CD4-positive, alpha-beta T cell (primary cell): ENCODE results near the gene F7. TPM values are rescaled to one million over a fixed set of nuclear protein-coding genes. Genes with fewer than 3 reads are reported as not detected.

Experiments used
- ATAC-seq: fragments of 200-7000 bp; cut with Tn5 transposase; one replicate; pipeline ENCODE4 v1.10.0; 2022; ENCODE audit warnings: mild to moderate bottlenecking; ENCODE audit not compliant: poor library complexity
- CTCF ChIA-PET: fragments of 350-600 bp; sonication (Branson Sonifier 250); formaldehyde crosslinking; loops from one replicate; lab custom pipeline; 2021; ENCODE audit warnings: antibody characterized with exemption, inconsistent platforms; lab: Charles Lee
- POLR2A ChIA-PET: fragments of 350-600 bp; sonication (Branson Sonifier 250); formaldehyde crosslinking; loops from one replicate; lab custom pipeline; 2021; ENCODE audit warnings: antibody characterized with exemption, inconsistent platforms; lab: Charles Lee
- DNase-seq, 14 experiments: peaks; one replicate each; pipeline ENCODE4 v3.0.0-alpha.2; 2013 to 2020; ENCODE audit warnings: mixed read lengths in 2 of 14
- H3K27ac ChIP-seq, 2 donors: one replicate each; pipeline versions ENCODE4 v1.5.1 to v1.7.0; 2013; ENCODE audit warnings: low read length in 2 of 2, low read depth in 1 of 2, mild to moderate bottlenecking in 1 of 2
- H3K27me3 ChIP-seq, 2 experiments: 1 replicate in 1 of 2; 2 replicates in 1 of 2; pipeline versions ENCODE4 v1.6.1 to v1.7.0; 2013; ENCODE audit warnings: low read length in 2 of 2, control low read depth in 1 of 2, mild to moderate bottlenecking in 1 of 2, moderate library complexity in 1 of 2; ENCODE audit not compliant: insufficient read depth in 2 of 2, control insufficient read depth in 1 of 2
- H3K36me3 ChIP-seq: one replicate; pipeline ENCODE4 v1.6.1; 2013; ENCODE audit warnings: low read length, control low read depth; ENCODE audit not compliant: insufficient read depth
- H3K4me1 ChIP-seq: one replicate; pipeline ENCODE4 v1.6.1; 2013; ENCODE audit warnings: low read length, control low read depth; ENCODE audit not compliant: insufficient read depth
- H3K4me3 ChIP-seq: one replicate; pipeline ENCODE4 v1.5.1; 2013; ENCODE audit warnings: mild to moderate bottlenecking, low read length, moderate library complexity
- H3K9me3 ChIP-seq, 2 experiments: 1 replicate in 1 of 2; 2 replicates in 1 of 2; pipeline versions ENCODE4 v1.6.1 to v1.7.0; 2013; ENCODE audit warnings: low read length in 2 of 2, mild to moderate bottlenecking in 2 of 2, control low read depth in 1 of 2, moderate library complexity in 1 of 2; ENCODE audit not compliant: control insufficient read depth in 1 of 2, insufficient read depth in 1 of 2
- H3K27ac Mint-ChIP-seq: one replicate; pipeline ENCODE4 v1.8.0; 2020; ENCODE audit warnings: mixed read lengths
- H3K27me3 Mint-ChIP-seq: one replicate; pipeline ENCODE4 v1.8.0; 2021; ENCODE audit warnings: mixed read lengths
- H3K36me3 Mint-ChIP-seq: one replicate; pipeline ENCODE4 v1.8.0; 2021; ENCODE audit warnings: low read depth, mixed read lengths
- H3K4me1 Mint-ChIP-seq: one replicate; pipeline ENCODE4 v1.8.0; 2021; ENCODE audit warnings: low read depth, mixed read lengths
- H3K4me3 Mint-ChIP-seq: one replicate; pipeline ENCODE4 v1.8.0; 2020; ENCODE audit warnings: mild to moderate bottlenecking, mixed read lengths
- H3K9me3 Mint-ChIP-seq: one replicate; pipeline ENCODE4 v1.8.0; 2020; ENCODE audit warnings: mixed read lengths
- CTCF ChIP-seq: fragments of 200-600 bp; IDR thresholded peaks from one replicate; pipeline ENCODE4 v1.8.0; 2022; ENCODE audit warnings: antibody characterized with exemption, mild to moderate bottlenecking
- intact Hi-C, 2 experiments: fragments of 100-400 bp; cut with DNase I in 1 of 2; cut with micrococcal nuclease in 1 of 2; formaldehyde crosslinking; loops; one replicate each; pipeline versions ENCODE4 v1.15.1 to v1.9.0; 2023 to 2025; cut with DNase I, micrococcal nuclease
- total RNA-seq, 174 experiments: library from RNA in 2 of 174; stranded (reverse) in 2 of 174; gene quantifications; one replicate each; pipeline ENCODE4 v1.2.3 and lab custom pipeline; 2021 to 2026

Gene F7
- total RNA-seq, 2 experiments from 2014 or later: not detected

GRCh38 chr13:113058129-113058987 is 47.2 kb upstream of the F7 start:
- H3K27ac ChIP-seq: no peak overlapping the region
- no peak for TF ChIP-seq CTCF
- no peaks in the 10 kb centered on the region for H3K9me3 Mint-ChIP-seq
- no peak overlapping the region for H3K4me3 ChIP-seq
- intact Hi-C loops: no loop called here
- POLR2A ChIA-PET: no interaction called here
- CTCF ChIA-PET: no interaction called here
- H3K4me1 Mint-ChIP-seq: no peaks in the 10 kb centered on the region
- no peaks in the 10 kb centered on the region for H3K36me3 Mint-ChIP-seq
- DNase-seq (no peak), ATAC-seq (no peak)
- no peaks in the 10 kb centered on the region for H3K4me1 ChIP-seq
- H3K27ac Mint-ChIP-seq: no peak overlapping the region
- no peaks in the 10 kb centered on the region for H3K27me3 Mint-ChIP-seq
- H3K27me3 ChIP-seq: no peaks in the 10 kb centered on the region
- no peaks in the 10 kb centered on the region for H3K36me3 ChIP-seq
- H3K9me3 ChIP-seq: peaks cover 0 to 37% of the 10 kb centered on the region in 2 experiments
- H3K4me3 Mint-ChIP-seq: no peak overlapping the region

GRCh38 chr13:113058988-113059850 is 46.4 kb upstream of the F7 start:
- Mint-ChIP-seq H3K27ac (no peak overlapping the region), H3K4me3 (no peak overlapping the region), H3K9me3 (no peaks in the 10 kb centered on the region), H3K4me1 (no peaks in the 10 kb centered on the region), H3K36me3 (peaks cover 1% of the 10 kb centered on the region), H3K27me3 (no peaks in the 10 kb centered on the region)
- Histone ChIP-seq H3K27me3 (no peaks in the 10 kb centered on the region), H3K4me3 (no peak overlapping the region), H3K9me3 (peaks cover 0 to 37% of the 10 kb centered on the region in 2 experiments), H3K27ac (no peak overlapping the region), H3K4me1 (no peaks in the 10 kb centered on the region), H3K36me3 (no peaks in the 10 kb centered on the region)
- ATAC-seq (no peak), DNase-seq (no peak)
- no peak for TF ChIP-seq CTCF
- POLR2A ChIA-PET: no interaction called here
- CTCF ChIA-PET: no interaction called here
- intact Hi-C loops: no loop called here

GRCh38 chr13:113059891-113060290 is 45.7 kb upstream of the F7 start:
- no peaks in the 10 kb centered on the region for H3K27me3 Mint-ChIP-seq
- no peak overlapping the region for H3K27ac Mint-ChIP-seq
- no peak overlapping the region for H3K4me3 Mint-ChIP-seq
- POLR2A ChIA-PET: no interaction called here
- no peaks in the 10 kb centered on the region for H3K9me3 Mint-ChIP-seq
- intact Hi-C loops: no loop called here
- H3K27me3 ChIP-seq: no peaks in the 10 kb centered on the region
- H3K36me3 ChIP-seq: no peaks in the 10 kb centered on the region
- CTCF ChIA-PET: no interaction called here
- DNase-seq (no peak), ATAC-seq (no peak)
- TF ChIP-seq CTCF: no peak
- no peaks in the 10 kb centered on the region for H3K4me1 ChIP-seq
- H3K9me3 ChIP-seq: peaks cover 0 to 37% of the 10 kb centered on the region in 2 experiments
- no peak overlapping the region for H3K4me3 ChIP-seq
- H3K27ac ChIP-seq: no peak overlapping the region
- peaks cover 8% of the 10 kb centered on the region for H3K36me3 Mint-ChIP-seq
- H3K4me1 Mint-ChIP-seq: no peaks in the 10 kb centered on the region
